HepG2 (cell line): ENCODE data around the gene CES2. TPM values are rescaled to one million over a fixed set of nuclear protein-coding genes. Genes with fewer than 3 reads are reported as not detected.
A peak's percentile ranks its signal among the peaks of the same experiment; 100 is the strongest.

ENCODE experiments used
- DBP ChIP-seq: sonication (generic); formaldehyde crosslinking; IDR thresholded peaks from 2 replicates; pipeline ENCODE4 v1.4.0; 2020; ENCODE audit warnings: missing genetic modification reagents; ENCODE audit errors: not compliant biosample characterization
- DRAP1 ChIP-seq: IDR thresholded peaks from 2 replicates; pipeline ENCODE4 v1.6.1; 2016; ENCODE audit warnings: missing genetic modification reagents, missing compliant biosample characterization
- FOXP4 ChIP-seq: sonication (generic); formaldehyde crosslinking; IDR thresholded peaks from 2 replicates; pipeline ENCODE4 v1.4.0; 2020; ENCODE audit warnings: missing genetic modification reagents
- GFI1 ChIP-seq: sonication (generic); formaldehyde crosslinking; IDR thresholded peaks from 2 replicates; pipeline ENCODE4 v1.5.0; 2020; ENCODE audit warnings: missing genetic modification reagents, mild to moderate bottlenecking, borderline replicate concordance
- GMEB1 ChIP-seq: sonication (generic); formaldehyde crosslinking; IDR thresholded peaks from 2 replicates; pipeline ENCODE4 v1.5.1; 2020; ENCODE audit warnings: missing genetic modification reagents, mild to moderate bottlenecking, borderline replicate concordance
- HDAC1 ChIP-seq: sonication (generic); formaldehyde crosslinking; IDR thresholded peaks from 2 replicates; pipeline ENCODE4 v1.5.1; 2020; ENCODE audit warnings: mild to moderate bottlenecking, missing genetic modification reagents
- HNF1B ChIP-seq: sonication (generic); formaldehyde crosslinking; IDR thresholded peaks from 2 replicates; pipeline ENCODE4 v1.5.1; 2020; ENCODE audit warnings: mild to moderate bottlenecking, moderate library complexity, missing genetic modification reagents
- MIXL1 ChIP-seq: IDR thresholded peaks from 2 replicates; pipeline ENCODE4 v1.6.1; 2016
- PPARG ChIP-seq: conservative IDR thresholded peaks from 2 replicates; pipeline ENCODE4 v1.6.1; 2016; ENCODE audit warnings: missing biosample characterization, missing genetic modification reagents
- SMYD3 ChIP-seq: sonication (generic); formaldehyde crosslinking; IDR thresholded peaks from 2 replicates; pipeline ENCODE4 v1.8.1; 2023; ENCODE audit warnings: mild to moderate bottlenecking, missing genetic modification reagents
- SNAPC2 ChIP-seq: sonication (generic); formaldehyde crosslinking; IDR thresholded peaks from 2 replicates; pipeline ENCODE4 v1.8.1; 2022; ENCODE audit warnings: mild to moderate bottlenecking, missing genetic modification reagents
- SPEN ChIP-seq: sonication (generic); formaldehyde crosslinking; IDR thresholded peaks from 2 replicates; pipeline ENCODE4 v1.5.1; 2020; ENCODE audit warnings: low read depth, mild to moderate bottlenecking, missing genetic modification reagents
- ZFX ChIP-seq: sonication (generic); formaldehyde crosslinking; IDR thresholded peaks from 2 replicates; pipeline ENCODE4 v1.4.0; 2020; ENCODE audit warnings: mild to moderate bottlenecking, low read depth, missing genetic modification reagents, moderate library complexity
- ZNF274 ChIP-seq: sonication (generic); formaldehyde crosslinking; IDR thresholded peaks from 2 replicates; pipeline ENCODE4 v1.5.1; 2020; ENCODE audit warnings: mild to moderate bottlenecking, missing genetic modification reagents
- ZNF362 ChIP-seq: sonication (generic); formaldehyde crosslinking; IDR thresholded peaks from 2 replicates; pipeline ENCODE4 v1.4.0; 2020; ENCODE audit warnings: missing genetic modification reagents, mild to moderate bottlenecking, borderline replicate concordance
- ZNF414 ChIP-seq: sonication (generic); formaldehyde crosslinking; IDR thresholded peaks from 2 replicates; pipeline ENCODE4 v1.5.0; 2020; ENCODE audit warnings: missing genetic modification reagents
- ZNF44 ChIP-seq: sonication (generic); formaldehyde crosslinking; IDR thresholded peaks from 2 replicates; pipeline ENCODE4 v1.5.1; 2020; ENCODE audit warnings: mild to moderate bottlenecking, missing genetic modification reagents
- ZNF510 ChIP-seq: sonication (generic); formaldehyde crosslinking; IDR thresholded peaks from 2 replicates; pipeline ENCODE4 v1.4.0; 2020; ENCODE audit warnings: low read depth, mild to moderate bottlenecking, missing genetic modification reagents
- ZNF629 ChIP-seq: sonication (generic); formaldehyde crosslinking; conservative IDR thresholded peaks from 2 replicates; pipeline ENCODE4 v1.5.0; 2020; ENCODE audit warnings: missing genetic modification reagents
- polyA plus RNA-seq, 8 experiments: library from polyadenylated mRNA; depleted of rRNA in 3 of 8; stranded (reverse) in 7 of 8; unstranded in 1 of 8; fragments of >200 nt; fragmentation: Illumina TruSeq in 4 of 8; extraction: Trizol in 4 of 8; gene quantifications; 2 replicates each; pipeline versions ENCODE4 v1.2.1 to v1.2.3, GENCODE V29; 2011 to 2016; ENCODE audit warnings: low read depth in 4 of 8, missing spikeins in 1 of 8, mixed read lengths in 1 of 8; ENCODE audit not compliant: insufficient read depth in 1 of 8
- total RNA-seq, 5 experiments: library from RNA; depleted of rRNA; stranded (reverse); fragments of >200 nt; fragmentation: Illumina TruSeq; extraction: Trizol; gene quantifications; 2 replicates each; pipeline ENCODE4 v1.2.3, GENCODE V29; 2016; ENCODE audit warnings: low read depth in 1 of 5

Gene CES2
- total and polyA plus RNA-seq, 2 of the 13 experiments (the other 11 are each of a cell fraction or from before 2014, with no cell fraction given) = 50.6 to 63.8 TPM

GRCh38 chr16:66955363-66956153, 20.2 kb downstream of the CES2 start (continued):
- TF ChIP-seq ZFX (peak; percentile 69), ZNF414 (CRISPR knock-in tag) (0 out of 2 replicates have a peak, but pooled peaks have one; percentile 11), SPEN (CRISPR knock-in tag) (peak; percentile 40; the same call in 1 of the 2 replicates), ZNF362 (CRISPR knock-in tag) (peak; percentile 51; the same call in 1 of the 2 replicates), ZNF44 (CRISPR knock-in tag) (peak; percentile 82; the same call in 1 of the 2 replicates), ZNF274 (peak; percentile 57; the same call in 1 of the 2 replicates), SMYD3 (CRISPR knock-in tag) (0 out of 2 replicates have a peak, but pooled peaks have one; percentile 48), ZNF629 (CRISPR knock-in tag) (0 out of 2 replicates have a peak, but pooled peaks have one; percentile 23), DBP (CRISPR knock-in tag) (peak; percentile 34), ZNF510 (CRISPR knock-in tag) (0 out of 2 replicates have a peak, but pooled peaks have one; percentile 64), DRAP1 (CRISPR knock-in tag) (0 out of 2 replicates have a peak, but pooled peaks have one; percentile 30), PPARG (CRISPR knock-in tag) (peak; percentile 62), HNF1B (CRISPR knock-in tag) (peak; percentile 88; the same call in 1 of the 2 replicates), MIXL1 (peak; percentile 49), SNAPC2 (CRISPR knock-in tag) (peak; percentile 47; the same call in 1 of the 2 replicates), GFI1 (CRISPR knock-in tag) (0 out of 2 replicates have a peak, but pooled peaks have one; percentile 8), GMEB1 (CRISPR knock-in tag) (peak; percentile 10; the same call in 1 of the 2 replicates), FOXP4 (CRISPR knock-in tag) (0 out of 2 replicates have a peak, but pooled peaks have one; percentile 5), HDAC1 (CRISPR knock-in tag) (peak; percentile 29; the same call in 1 of the 2 replicates)
